Stimulated activated CD4-positive, alpha-beta T cell treated with anti-CD3 and anti-CD28 coated beads, Interleukin-2, amount 100 ng/mL, for 24 hours (primary cell): ENCODE data around the gene XPO6.

Experiments used
- DNase-seq, 2 donors: peaks; one replicate each; pipeline ENCODE4 v3.0.0-alpha.2; 2020

XPO6 gene

GRCh38 chr16:28208824-28209223, 2.9 kb downstream of the XPO6 start:
- DNase-seq: no peak

GRCh38 chr16:28208131-28208530, 3.6 kb downstream of the XPO6 start:
- no peak for DNase-seq

GRCh38 chr16:28207399-28207798, 4.4 kb downstream of the XPO6 start:
- no peak for DNase-seq

GRCh38 chr16:28205974-28206373, 5.8 kb downstream of the XPO6 start:
- no peak for DNase-seq

- no peak for DNase-seq
These were observed 6.5 kb downstream of the XPO6 start for GRCh38 chr16:28205117-28205899.

GRCh38 chr16:28204622-28205021, 7.1 kb downstream of the XPO6 start:
- no peak for DNase-seq

- DNase-seq: no peak
These were observed 7.6 kb downstream of the XPO6 start for GRCh38 chr16:28204204-28204603.

- no peak for DNase-seq
These were observed 9.5 kb downstream of the XPO6 start for GRCh38 chr16:28202147-28202746.

- DNase-seq: no peak
These were observed 11.1 kb downstream of the XPO6 start for GRCh38 chr16:28200661-28201060.

- DNase-seq: no peak
These were observed 15.3 kb downstream of the XPO6 start for GRCh38 chr16:28196387-28196987.

GRCh38 chr16:28195859-28196258, 15.9 kb downstream of the XPO6 start:
- no peak for DNase-seq

- DNase-seq: peak; percentile 39 to 47
These were observed 18.0 kb downstream of the XPO6 start for GRCh38 chr16:28193530-28194423.

GRCh38 chr16:28192806-28193529, 18.8 kb downstream of the XPO6 start:
- DNase-seq: peak; percentile 73 to 75

- no peak for DNase-seq
These were observed 20.3 kb downstream of the XPO6 start for GRCh38 chr16:28191364-28191960.

GRCh38 chr16:28189245-28189644, 22.5 kb downstream of the XPO6 start:
- peak in 1 of 2 donors; percentile 32 for DNase-seq

- DNase-seq: no peak
These were observed 23.5 kb downstream of the XPO6 start for GRCh38 chr16:28188085-28188916.

GRCh38 chr16:28187595-28188004, 24.2 kb downstream of the XPO6 start:
- no peak for DNase-seq

- DNase-seq: no peak
These were observed 25.0 kb downstream of the XPO6 start for GRCh38 chr16:28186752-28187151.

GRCh38 chr16:28185696-28186095, 26.1 kb downstream of the XPO6 start:
- no peak for DNase-seq

GRCh38 chr16:28184625-28185024, 27.1 kb downstream of the XPO6 start:
- DNase-seq: no peak

- DNase-seq: no peak
These were observed 27.8 kb downstream of the XPO6 start for GRCh38 chr16:28183930-28184329.
